ENCODE data around the gene PGLYRP4.

DNA sequence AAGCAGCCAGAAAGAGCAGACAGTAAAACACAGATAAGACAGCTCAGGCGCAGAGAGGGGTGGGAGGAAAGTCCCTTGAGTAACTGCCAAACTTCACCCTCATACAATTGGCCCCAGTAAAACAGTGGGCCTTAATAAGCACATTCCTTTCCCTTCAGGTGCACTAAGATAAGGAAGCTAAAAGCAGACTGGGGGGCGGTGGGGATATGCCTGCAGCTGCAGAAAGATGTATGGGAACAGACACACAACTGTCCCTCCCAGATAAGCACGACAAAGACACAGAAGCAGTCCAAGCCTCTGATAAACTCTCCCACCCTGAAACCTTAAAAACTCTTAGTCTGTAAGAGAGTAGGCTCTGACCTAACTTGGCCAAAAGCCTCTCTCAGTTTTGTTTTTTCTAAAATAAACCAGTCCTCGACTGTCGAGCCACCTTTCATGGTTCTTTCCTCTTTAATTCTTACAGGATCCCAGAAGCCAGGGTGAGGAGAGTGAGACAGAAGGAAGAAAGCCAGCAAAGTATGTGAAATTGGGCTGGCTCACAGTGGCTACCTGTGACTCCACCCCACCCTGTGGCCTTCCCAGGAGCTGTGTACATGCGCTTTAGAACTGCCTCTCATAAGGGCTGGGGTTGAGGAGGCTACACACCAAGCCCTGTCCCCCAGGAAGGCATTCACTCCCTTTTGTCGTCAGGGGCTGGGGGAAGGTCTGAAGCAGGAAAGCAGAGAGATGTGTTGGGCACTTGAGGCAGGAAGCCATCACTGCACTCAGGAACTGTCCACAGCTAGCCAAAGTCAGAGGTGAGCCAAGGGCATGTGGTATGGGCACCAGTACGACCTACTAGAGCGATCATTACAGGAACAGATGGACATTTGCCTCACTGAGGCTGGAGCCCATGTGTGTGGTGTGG is 4.6 kb downstream of the PGLYRP4 start:
- TF ChIP-seq, protein P1, sequence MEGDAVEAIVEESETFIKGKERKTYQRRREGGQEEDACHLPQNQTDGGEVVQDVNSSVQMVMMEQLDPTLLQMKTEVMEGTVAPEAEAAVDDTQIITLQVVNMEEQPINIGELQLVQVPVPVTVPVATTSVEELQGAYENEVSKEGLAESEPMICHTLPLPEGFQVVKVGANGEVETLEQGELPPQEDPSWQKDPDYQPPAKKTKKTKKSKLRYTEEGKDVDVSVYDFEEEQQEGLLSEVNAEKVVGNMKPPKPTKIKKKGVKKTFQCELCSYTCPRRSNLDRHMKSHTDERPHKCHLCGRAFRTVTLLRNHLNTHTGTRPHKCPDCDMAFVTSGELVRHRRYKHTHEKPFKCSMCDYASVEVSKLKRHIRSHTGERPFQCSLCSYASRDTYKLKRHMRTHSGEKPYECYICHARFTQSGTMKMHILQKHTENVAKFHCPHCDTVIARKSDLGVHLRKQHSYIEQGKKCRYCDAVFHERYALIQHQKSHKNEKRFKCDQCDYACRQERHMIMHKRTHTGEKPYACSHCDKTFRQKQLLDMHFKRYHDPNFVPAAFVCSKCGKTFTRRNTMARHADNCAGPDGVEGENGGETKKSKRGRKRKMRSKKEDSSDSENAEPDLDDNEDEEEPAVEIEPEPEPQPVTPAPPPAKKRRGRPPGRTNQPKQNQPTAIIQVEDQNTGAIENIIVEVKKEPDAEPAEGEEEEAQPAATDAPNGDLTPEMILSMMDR (IDR thresholded peaks at IDR 0.05): no peak
- no peak for TF ChIP-seq TCF7L2 (IDR thresholded peaks at IDR 0.05; ENCODE audit: low read depth, low read length)
- no peak for TF ChIP-seq SIN3A (IDR thresholded peaks at IDR 0.05; ENCODE audit: borderline replicate concordance, insufficient read depth, low read depth, low read length)
- TF ChIP-seq, protein P2, sequence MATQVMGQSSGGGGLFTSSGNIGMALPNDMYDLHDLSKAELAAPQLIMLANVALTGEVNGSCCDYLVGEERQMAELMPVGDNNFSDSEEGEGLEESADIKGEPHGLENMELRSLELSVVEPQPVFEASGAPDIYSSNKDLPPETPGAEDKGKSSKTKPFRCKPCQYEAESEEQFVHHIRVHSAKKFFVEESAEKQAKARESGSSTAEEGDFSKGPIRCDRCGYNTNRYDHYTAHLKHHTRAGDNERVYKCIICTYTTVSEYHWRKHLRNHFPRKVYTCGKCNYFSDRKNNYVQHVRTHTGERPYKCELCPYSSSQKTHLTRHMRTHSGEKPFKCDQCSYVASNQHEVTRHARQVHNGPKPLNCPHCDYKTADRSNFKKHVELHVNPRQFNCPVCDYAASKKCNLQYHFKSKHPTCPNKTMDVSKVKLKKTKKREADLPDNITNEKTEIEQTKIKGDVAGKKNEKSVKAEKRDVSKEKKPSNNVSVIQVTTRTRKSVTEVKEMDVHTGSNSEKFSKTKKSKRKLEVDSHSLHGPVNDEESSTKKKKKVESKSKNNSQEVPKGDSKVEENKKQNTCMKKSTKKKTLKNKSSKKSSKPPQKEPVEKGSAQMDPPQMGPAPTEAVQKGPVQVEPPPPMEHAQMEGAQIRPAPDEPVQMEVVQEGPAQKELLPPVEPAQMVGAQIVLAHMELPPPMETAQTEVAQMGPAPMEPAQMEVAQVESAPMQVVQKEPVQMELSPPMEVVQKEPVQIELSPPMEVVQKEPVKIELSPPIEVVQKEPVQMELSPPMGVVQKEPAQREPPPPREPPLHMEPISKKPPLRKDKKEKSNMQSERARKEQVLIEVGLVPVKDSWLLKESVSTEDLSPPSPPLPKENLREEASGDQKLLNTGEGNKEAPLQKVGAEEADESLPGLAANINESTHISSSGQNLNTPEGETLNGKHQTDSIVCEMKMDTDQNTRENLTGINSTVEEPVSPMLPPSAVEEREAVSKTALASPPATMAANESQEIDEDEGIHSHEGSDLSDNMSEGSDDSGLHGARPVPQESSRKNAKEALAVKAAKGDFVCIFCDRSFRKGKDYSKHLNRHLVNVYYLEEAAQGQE (IDR thresholded peaks at IDR 0.05; ENCODE audit: insufficient read depth in 1 of 2, low read depth in 2 of 2, low read length in 1 of 2): no peak

Data from Panc1 (cell line).